CD14-positive monocyte (primary cell): ENCODE measurements around the gene FCGBP. TPM values are rescaled to one million over a fixed set of nuclear protein-coding genes. Genes with fewer than 3 reads are reported as not detected.
A peak's percentile ranks its signal among the peaks of the same experiment; 100 is the strongest.

Experiments used
- DNase-seq, 3 donors: peaks; one replicate each; pipeline ENCODE4 v3.0.0-alpha.2; 2011 to 2022
- H2AFZ ChIP-seq: 2 replicates; pipeline ENCODE4 v1.6.0; 2012; ENCODE audit warnings: mild to moderate bottlenecking, low read depth, low read length, inconsistent platforms; ENCODE audit not compliant: insufficient read depth, poor library complexity, severe bottlenecking
- H3K27ac ChIP-seq, 2 donors: 1 replicate in 1 of 2; 2 replicates in 1 of 2; pipeline ENCODE4 v1.5.1; 2012 to 2013; ENCODE audit warnings: low read length in 2 of 2, control low read depth in 1 of 2, inconsistent platforms in 1 of 2, low read depth in 1 of 2, mild to moderate bottlenecking in 1 of 2
- H3K27me3 ChIP-seq, 2 donors: one replicate each; pipeline versions ENCODE4 v1.6.0 to v1.6.1; 2011 to 2013; ENCODE audit warnings: low read length in 2 of 2; ENCODE audit not compliant: control insufficient read depth in 2 of 2, insufficient read depth in 2 of 2
- H3K36me3 ChIP-seq, 2 donors: replicated peaks in 1 of 2; 1 replicate in 1 of 2; 2 replicates in 1 of 2; pipeline versions ENCODE4 v1.5.1 to v1.6.1; 2012 to 2013; ENCODE audit warnings: low read length in 2 of 2, control low read depth in 1 of 2, inconsistent platforms in 1 of 2, mild to moderate bottlenecking in 1 of 2; ENCODE audit not compliant: insufficient read depth in 2 of 2, control insufficient read depth in 1 of 2
- H3K4me1 ChIP-seq, 2 donors: 1 replicate in 1 of 2; 2 replicates in 1 of 2; pipeline versions ENCODE4 v1.5.1 to v1.6.1; 2012 to 2013; ENCODE audit warnings: low read length in 2 of 2, control low read depth in 1 of 2, inconsistent platforms in 1 of 2, mild to moderate bottlenecking in 1 of 2, moderate library complexity in 1 of 2; ENCODE audit not compliant: insufficient read depth in 2 of 2, control insufficient read depth in 1 of 2
- H3K4me2 ChIP-seq: replicated peaks from 2 replicates; pipeline ENCODE3; 2012; ENCODE audit warnings: low read length, moderate library complexity, mild to moderate bottlenecking; ENCODE audit not compliant: poor library complexity, severe bottlenecking; ENCODE audit errors: extremely low read depth
- H3K4me3 ChIP-seq, 3 experiments: fragments of 200-600 bp in 1 of 3; sonication (generic) in 1 of 3; replicated peaks in 1 of 3; 1 replicate in 2 of 3; 2 replicates in 1 of 3; pipeline ENCODE4 v1.5.1; 2011 to 2013; ENCODE audit warnings: low read length in 3 of 3, mild to moderate bottlenecking in 3 of 3, control low read depth in 2 of 3, low read depth in 2 of 3, inconsistent platforms in 1 of 3, moderate library complexity in 1 of 3
- H3K79me2 ChIP-seq: 2 replicates; pipeline ENCODE4 v1.6.0; 2012; ENCODE audit warnings: mild to moderate bottlenecking, control low read depth, inconsistent platforms, low read length, moderate library complexity; ENCODE audit not compliant: insufficient read depth
- H3K9ac ChIP-seq: 2 replicates; pipeline ENCODE4 v1.6.0; 2017; ENCODE audit warnings: low read length, mild to moderate bottlenecking; ENCODE audit not compliant: insufficient read depth, poor library complexity, severe bottlenecking
- H3K9me3 ChIP-seq, 2 donors: replicated peaks in 1 of 2; 1 replicate in 1 of 2; 2 replicates in 1 of 2; pipeline versions ENCODE4 v1.5.1 to v1.6.1; 2012 to 2013; ENCODE audit warnings: low read length in 2 of 2, control low read depth in 1 of 2; ENCODE audit not compliant: control insufficient read depth in 1 of 2, insufficient read depth in 1 of 2
- H4K20me1 ChIP-seq: 2 replicates; pipeline ENCODE4 v1.6.0; 2012; ENCODE audit warnings: mild to moderate bottlenecking, low read length, control low read depth, moderate library complexity; ENCODE audit not compliant: insufficient read depth
- H3K27ac Mint-ChIP-seq, 7 donors: one replicate each; pipeline ENCODE4 v1.8.0; 2020; ENCODE audit warnings: mild to moderate bottlenecking in 7 of 7, mixed read lengths in 7 of 7, moderate library complexity in 6 of 7, inconsistent platforms in 2 of 7
- H3K27me3 Mint-ChIP-seq, 3 donors: one replicate each; pipeline ENCODE4 v1.8.0; 2021 to 2022; ENCODE audit warnings: low read depth in 3 of 3, mild to moderate bottlenecking in 3 of 3, mixed read lengths in 3 of 3, moderate library complexity in 3 of 3, inconsistent platforms in 1 of 3
- H3K36me3 Mint-ChIP-seq, 2 donors: one replicate each; pipeline ENCODE4 v1.8.0; 2020; ENCODE audit warnings: mixed read lengths in 2 of 2, inconsistent platforms in 1 of 2, mild to moderate bottlenecking in 1 of 2
- H3K4me1 Mint-ChIP-seq: one replicate; pipeline ENCODE4 v1.8.0; 2020; ENCODE audit warnings: mild to moderate bottlenecking, mixed read lengths
- H3K4me3 Mint-ChIP-seq, 2 donors: one replicate each; pipeline ENCODE4 v1.8.0; 2020; ENCODE audit warnings: mild to moderate bottlenecking in 2 of 2, mixed read lengths in 2 of 2, moderate library complexity in 1 of 2
- H3K9me3 Mint-ChIP-seq, 7 donors: one replicate each; pipeline ENCODE4 v1.8.0; 2020 to 2022; ENCODE audit warnings: mixed read lengths in 7 of 7, mild to moderate bottlenecking in 6 of 7, moderate library complexity in 6 of 7, inconsistent platforms in 2 of 7
- CTCF ChIP-seq: fragments of 200-600 bp; IDR thresholded peaks from one replicate; pipeline ENCODE4 v1.8.0; 2022; ENCODE audit warnings: antibody characterized with exemption, mild to moderate bottlenecking
- WGBS: methylation state at CpG from one replicate; pipeline ENCODE4 v1.1.5; 2013; ENCODE audit warnings: missing lambda C conversion rate; ENCODE audit not compliant: insufficient coverage; 5-methylcytosine and 5-hydroxymethylcytosine counted together
- intact Hi-C, 2 donors: fragments of 100-400 bp; cut with micrococcal nuclease; formaldehyde crosslinking; loops; one replicate each; pipeline versions ENCODE4 v1.15.0 to v1.15.1; 2023
- polyA plus RNA-seq, 3 donors: library from polyadenylated mRNA; depleted of rRNA in 1 of 3; unstranded in 2 of 3; stranded (reverse) in 1 of 3; fragments of 300-500 nt in 2 of 3; fragments of >200 nt in 1 of 3; fragmentation: Illumina TruSeq in 2 of 3; gene quantifications; 1 replicate in 2 of 3; 2 replicates in 1 of 3; pipeline ENCODE4 v1.2.3, GENCODE V29; 2012 to 2021

FCGBP gene
- polyA plus RNA-seq, 3 donors = 0.07 to 0.29 TPM; not detected in 1

GRCh38 chr19:39939556-39939955 is 5.1 kb upstream of the FCGBP start:
- intact Hi-C loops = no loop called here
- 88% methylated on average over 4 of the region's 6 CpGs for WGBS
- DNase-seq = no peak
- Histone ChIP-seq H3K4me2 (peak overlapping the region; percentile 26), H4K20me1 (no peaks in the 10 kb centered on the region), H3K9ac (no peak overlapping the region), H3K4me1 (peaks cover 69 to 95% of the 10 kb centered on the region in 2 donors), H3K27ac (no peak overlapping the region), H3K27me3 (peaks cover 23 to 52% of the 10 kb centered on the region in 2 donors), H3K9me3 (peaks cover 9 to 18% of the 10 kb centered on the region in 2 donors), H3K36me3 (no peaks in the 10 kb centered on the region), H3K4me3 (peak overlapping the region in 1 of 3 experiments; percentile 34), H2AFZ (no peak overlapping the region), H3K79me2 (no peaks in the 10 kb centered on the region)
- peaks cover 75% of the 10 kb centered on the region for H3K4me1 Mint-ChIP-seq
- H3K36me3 Mint-ChIP-seq = peaks cover 15 to 25% of the 10 kb centered on the region in 2 donors
- TF ChIP-seq CTCF = no peak
- peak overlapping the region in 1 of 2 donors; percentile 87 for H3K4me3 Mint-ChIP-seq
- peak overlapping the region in 1 of 7 donors; percentile 46 for H3K27ac Mint-ChIP-seq
- peaks cover 62 to 88% (median 70%) of the 10 kb centered on the region in 3 donors for H3K27me3 Mint-ChIP-seq
- peaks cover 14 to 36% (median 26%) of the 10 kb centered on the region in 7 donors for H3K9me3 Mint-ChIP-seq

GRCh38 chr19:39937787-39938186 is 3.4 kb upstream of the FCGBP start:
- no peak overlapping the region for H3K27ac ChIP-seq
- no peak for TF ChIP-seq CTCF
- peak overlapping the region in 1 of 3 experiments; percentile 60 for H3K4me3 ChIP-seq
- no peak overlapping the region for H3K9ac ChIP-seq
- peaks cover 53 to 81% of the 10 kb centered on the region in 2 donors for H3K4me1 ChIP-seq
- peaks cover 12 to 21% of the 10 kb centered on the region in 2 donors for H3K9me3 ChIP-seq
- DNase-seq = peak in 2 of 3 donors; percentile 48 to 49
- peak overlapping the region; percentile 55 for H3K4me2 ChIP-seq
- no peak overlapping the region for H2AFZ ChIP-seq
- H3K27ac Mint-ChIP-seq = peak overlapping the region in 2 of 7 donors; percentile 13 to 60
- H3K79me2 ChIP-seq = no peaks in the 10 kb centered on the region
- intact Hi-C loops = no loop called here
- peak overlapping the region in 1 of 2 donors; percentile 81 for H3K4me3 Mint-ChIP-seq
- peaks cover 74 to 93% (median 77%) of the 10 kb centered on the region in 3 donors for H3K27me3 Mint-ChIP-seq
- peaks cover 12 to 21% of the 10 kb centered on the region in 2 donors for H3K36me3 Mint-ChIP-seq
- H4K20me1 ChIP-seq = no peaks in the 10 kb centered on the region
- WGBS = no CpG with 5 or more reads among the region's 2 CpGs
- peaks cover 37 to 70% of the 10 kb centered on the region in 2 donors for H3K27me3 ChIP-seq
- no peaks in the 10 kb centered on the region for H3K36me3 ChIP-seq
- H3K4me1 Mint-ChIP-seq = peaks cover 66% of the 10 kb centered on the region
- H3K9me3 Mint-ChIP-seq = peaks cover 15 to 36% (median 25%) of the 10 kb centered on the region in 7 donors
